ENCODE data around the gene ARHGAP44. TPM values are rescaled to one million over a fixed set of nuclear protein-coding genes. Genes with fewer than 3 reads are reported as not detected.
A peak's percentile ranks its signal among the peaks of the same experiment; 100 is the strongest.

ARHGAP44 gene
- total RNA-seq, 4 donors from 2014 or later: 3.5 to 7.8 (median 5.8) TPM

DNA sequence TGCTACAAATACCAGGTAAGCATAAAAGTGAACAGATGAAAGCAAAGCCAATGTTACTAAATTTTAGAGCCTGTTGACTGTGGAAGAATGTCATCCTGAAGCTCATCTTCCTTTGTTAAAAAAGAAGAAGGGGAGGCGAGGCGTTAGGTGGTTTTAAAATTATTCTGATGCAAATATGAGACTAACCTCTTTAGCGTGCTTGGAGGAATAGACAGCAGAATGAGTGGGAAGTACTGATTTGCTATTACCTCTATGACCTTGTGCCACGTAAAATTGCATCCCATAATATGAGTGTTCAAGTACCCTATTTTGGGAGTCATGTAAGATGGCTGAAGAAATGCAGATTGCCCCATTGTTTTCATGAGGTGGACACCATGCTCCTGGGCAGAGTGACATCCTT is 132.8 kb downstream of the ARHGAP44 start:
- H3K9me3 ChIP-seq: no peaks in the 10 kb centered on the region
- TF ChIP-seq CTCF (IDR thresholded peaks at IDR 0.05) (no peak), EP300 (IDR thresholded peaks at IDR 0.05) (no peak), POLR2A (IDR thresholded peaks at IDR 0.05; ENCODE audit: low read depth) (no peak), POLR2AphosphoS5 (IDR thresholded peaks at IDR 0.05) (no peak)
- no peak overlapping the region for H3K4me3 ChIP-seq
- H3K27ac ChIP-seq (replicated peaks in 1 of 4): no peak overlapping the region
- H3K36me3 ChIP-seq: peaks cover 0 to 20% (median 8%) of the 10 kb centered on the region in 4 donors
- peak; percentile 21 for DNase-seq (ENCODE audit: extremely low spot score)
- intact Hi-C loops (cut with DNase I): no loop called here
- peaks cover 0 to 3% (median under 1%) of the 10 kb centered on the region in 4 donors for H3K4me1 ChIP-seq
- whole genome bisulfite sequencing: 89% methylated on average over 4 of the region's 4 CpGs
- H3K27me3 ChIP-seq: no peaks in the 10 kb centered on the region

DNA sequence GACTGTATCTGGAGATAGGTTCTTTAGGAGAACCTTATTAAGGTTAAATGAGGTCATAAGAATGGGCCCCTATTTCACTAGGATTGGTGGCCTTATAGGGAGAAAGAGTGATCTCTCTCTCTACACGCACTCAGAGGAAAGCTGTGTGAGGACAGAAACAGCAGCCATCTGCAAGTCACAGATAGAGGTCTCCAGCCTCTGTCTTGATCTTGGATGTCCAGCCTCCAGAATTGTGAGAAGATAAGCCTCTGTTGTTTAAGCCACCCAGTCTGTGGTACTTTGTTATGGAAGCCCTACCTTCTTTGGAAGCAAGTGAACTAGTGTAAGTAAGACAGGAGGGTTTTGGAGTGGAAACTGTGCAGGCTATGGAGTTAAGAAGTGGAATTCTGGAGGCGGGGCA is 135.3 kb downstream of the ARHGAP44 start:
- 95% methylated on average over 2 of the region's 2 CpGs for WGBS
- TF ChIP-seq POLR2AphosphoS5 (IDR thresholded peaks at IDR 0.05): no peak
- no peak for TF ChIP-seq POLR2A (IDR thresholded peaks at IDR 0.05; ENCODE audit: low read depth)
- TF ChIP-seq CTCF (IDR thresholded peaks at IDR 0.05): no peak
- TF ChIP-seq EP300 (IDR thresholded peaks at IDR 0.05): no peak
- DNase-seq (ENCODE audit: extremely low spot score): no peak

GRCh38 chr17:12927001-12927400 is 137.7 kb downstream of the ARHGAP44 start:
- WGBS: 78% methylated on average over 1 of the region's 1 CpG
- no peaks in the 10 kb centered on the region for H3K36me3 ChIP-seq

More for the DNA sequence above, 135.3 kb downstream of the ARHGAP44 start:
- no peak overlapping the region for H3K4me3 ChIP-seq
- no peaks in the 10 kb centered on the region for H3K27me3 ChIP-seq
- H3K27ac ChIP-seq (replicated peaks in 1 of 4): no peak overlapping the region
- intact Hi-C loops (cut with DNase I): no loop called here
- peaks cover 0 to 5% (median 2%) of the 10 kb centered on the region in 4 donors for H3K36me3 ChIP-seq
- H3K4me1 ChIP-seq: peaks cover 0 to 7% (median 3%) of the 10 kb centered on the region in 4 donors
- H3K9me3 ChIP-seq: no peaks in the 10 kb centered on the region

DNA sequence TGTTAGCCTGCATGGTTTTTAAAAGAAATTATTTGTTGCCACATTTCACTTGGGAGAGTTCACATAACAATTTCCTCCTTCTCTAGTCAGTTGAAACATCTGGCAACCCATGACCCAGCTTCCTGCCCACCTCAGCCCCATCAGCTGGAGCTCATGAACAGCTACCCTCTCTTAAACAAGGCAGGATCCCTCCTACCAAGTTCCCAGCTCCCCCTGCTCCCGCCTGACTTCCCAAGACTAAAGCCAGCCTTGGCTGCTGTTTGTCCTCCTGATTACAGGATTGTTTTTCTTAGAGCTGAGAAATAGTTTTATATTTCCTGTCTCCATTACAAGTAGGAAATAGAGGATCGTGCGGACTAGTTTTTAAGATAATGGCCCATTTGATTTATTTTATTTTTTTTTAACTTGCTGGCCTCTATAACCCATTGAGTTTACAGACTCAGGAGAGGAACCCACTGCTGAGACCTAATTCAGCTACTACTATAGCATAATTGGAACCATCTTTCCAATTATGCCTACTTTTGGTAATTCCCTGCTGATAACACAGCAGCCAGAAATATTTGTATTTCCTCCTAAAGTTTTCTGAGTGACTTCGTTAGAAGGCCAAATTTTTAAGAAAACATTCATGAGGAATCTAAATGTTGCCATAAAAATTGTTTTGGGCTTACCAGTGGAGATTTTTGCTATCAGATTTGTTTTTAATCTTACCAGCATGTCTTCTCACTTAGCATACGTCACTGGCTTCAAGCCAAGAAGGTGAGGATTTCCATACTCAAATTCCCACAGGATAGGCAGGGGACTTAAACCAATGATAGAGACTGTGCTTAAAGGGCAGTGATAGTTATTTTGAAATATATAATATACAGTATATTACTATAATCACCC is 138.5 kb downstream of the ARHGAP44 start:
- Histone ChIP-seq H3K36me3 (no peaks in the 10 kb centered on the region), H3K27me3 (no peaks in the 10 kb centered on the region), H3K9me3 (no peaks in the 10 kb centered on the region), H3K4me1 (peaks cover 0 to 7% (median 3%) of the 10 kb centered on the region in 4 donors), H3K27ac (replicated peaks in 1 of 4) (peak overlapping the region in 2 of 4 donors; percentile 31 to 41), H3K4me3 (no peak overlapping the region)
- intact Hi-C loops (cut with DNase I): no loop called here
- 46% methylated on average over 5 of the region's 5 CpGs for WGBS
- DNase-seq (ENCODE audit: extremely low spot score): peak; percentile 72
- no peak for TF ChIP-seq EP300 (IDR thresholded peaks at IDR 0.05)

More at GRCh38 chr17:12927001-12927400, 137.7 kb downstream of the ARHGAP44 start:
- intact Hi-C loops (cut with DNase I): no loop called here
- no peaks in the 10 kb centered on the region for H3K27me3 ChIP-seq
- H3K4me1 ChIP-seq: peaks cover 0 to 7% (median 3%) of the 10 kb centered on the region in 4 donors
- no peak for TF ChIP-seq POLR2A (IDR thresholded peaks at IDR 0.05; ENCODE audit: low read depth)
- TF ChIP-seq POLR2AphosphoS5 (IDR thresholded peaks at IDR 0.05): no peak
- TF ChIP-seq EP300 (IDR thresholded peaks at IDR 0.05): no peak
- no peak for TF ChIP-seq CTCF (IDR thresholded peaks at IDR 0.05)
- DNase-seq (ENCODE audit: extremely low spot score): no peak
- H3K27ac ChIP-seq (replicated peaks in 1 of 4): no peak overlapping the region
- H3K9me3 ChIP-seq: no peaks in the 10 kb centered on the region
- no peak overlapping the region for H3K4me3 ChIP-seq

DNA sequence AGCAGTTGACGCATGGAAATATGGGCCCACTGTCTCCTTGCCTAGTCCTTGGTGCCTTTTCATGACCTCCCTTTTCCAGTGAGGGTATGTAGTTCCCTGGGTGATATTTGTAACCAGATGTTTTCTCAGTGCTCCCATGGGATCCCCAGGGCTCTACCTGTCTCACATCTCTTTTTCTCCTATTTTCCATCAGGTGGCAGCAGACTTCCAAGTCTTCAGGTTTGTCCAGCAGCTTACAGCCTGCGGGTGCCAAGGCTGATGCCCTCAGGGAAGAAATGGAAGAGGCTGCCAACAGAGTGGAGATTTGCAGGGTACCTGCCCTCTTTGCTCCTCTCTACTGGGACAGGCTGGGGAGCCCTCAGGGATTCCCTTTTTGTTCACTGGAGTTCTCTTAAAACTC is 139.4 kb downstream of the ARHGAP44 start:
- Histone ChIP-seq H3K36me3 (no peaks in the 10 kb centered on the region), H3K9me3 (no peaks in the 10 kb centered on the region), H3K4me3 (no peak overlapping the region), H3K27me3 (no peaks in the 10 kb centered on the region), H3K27ac (replicated peaks in 1 of 4) (no peak overlapping the region), H3K4me1 (peaks cover 0 to 7% (median 3%) of the 10 kb centered on the region in 4 donors)
- intact Hi-C loops (cut with DNase I): no loop called here
- peak; percentile 87 for DNase-seq (ENCODE audit: extremely low spot score)
- WGBS: 66% methylated on average over 2 of the region's 2 CpGs
- TF ChIP-seq CTCF (IDR thresholded peaks at IDR 0.05): no peak
- no peak for TF ChIP-seq EP300 (IDR thresholded peaks at IDR 0.05)
- no peak for TF ChIP-seq POLR2AphosphoS5 (IDR thresholded peaks at IDR 0.05)
- no peak for TF ChIP-seq POLR2A (IDR thresholded peaks at IDR 0.05; ENCODE audit: low read depth)

All from esophagus muscularis mucosa (tissue), 4 donors.